ENCODE measurements around the gene PRRX1. TPM values are rescaled to one million over a fixed set of nuclear protein-coding genes. Genes with fewer than 3 reads are reported as not detected.

PRRX1 gene
- total and polyA plus RNA-seq, 2 of the 13 experiments (the other 11 are each of a cell fraction or from before 2014, with no cell fraction given), result not detected

DNA sequence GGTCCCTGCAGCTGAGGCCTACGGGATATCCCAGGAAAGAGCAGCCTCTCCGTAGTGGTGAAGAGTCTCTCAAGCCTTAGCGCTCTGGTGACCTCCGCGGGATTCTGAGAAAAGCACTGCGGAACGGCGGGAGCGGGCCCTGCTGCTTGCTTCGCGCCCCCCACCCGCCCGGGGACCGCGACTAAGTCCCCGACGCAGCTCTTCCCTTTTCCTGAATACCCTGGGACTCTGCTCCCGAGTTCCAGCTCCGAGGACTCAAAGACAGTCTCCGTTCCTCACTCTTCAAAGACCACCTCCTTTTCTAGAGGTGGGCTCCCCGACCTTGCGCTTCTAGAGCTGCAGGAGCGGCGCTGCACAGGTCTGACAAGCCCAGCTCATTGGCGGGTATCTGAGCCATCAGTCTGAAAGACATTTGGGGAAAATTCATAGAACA, 3.6 kb upstream of the PRRX1 start (continued):
- TF ChIP-seq, protein P1, sequence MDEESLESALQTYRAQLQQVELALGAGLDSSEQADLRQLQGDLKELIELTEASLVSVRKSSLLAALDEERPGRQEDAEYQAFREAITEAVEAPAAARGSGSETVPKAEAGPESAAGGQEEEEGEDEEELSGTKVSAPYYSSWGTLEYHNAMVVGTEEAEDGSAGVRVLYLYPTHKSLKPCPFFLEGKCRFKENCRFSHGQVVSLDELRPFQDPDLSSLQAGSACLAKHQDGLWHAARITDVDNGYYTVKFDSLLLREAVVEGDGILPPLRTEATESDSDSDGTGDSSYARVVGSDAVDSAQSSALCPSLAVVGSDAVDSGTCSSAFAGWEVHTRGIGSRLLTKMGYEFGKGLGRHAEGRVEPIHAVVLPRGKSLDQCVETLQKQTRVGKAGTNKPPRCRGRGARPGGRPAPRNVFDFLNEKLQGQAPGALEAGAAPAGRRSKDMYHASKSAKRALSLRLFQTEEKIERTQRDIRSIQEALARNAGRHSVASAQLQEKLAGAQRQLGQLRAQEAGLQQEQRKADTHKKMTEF (CRISPR knock-in tag; IDR thresholded peaks at IDR 0.05), result no peak
- TF ChIP-seq ZNF264 (CRISPR knock-in tag; IDR thresholded peaks at IDR 0.05), result no peak
- TF ChIP-seq ZNF670 (CRISPR knock-in tag; IDR thresholded peaks at IDR 0.05; ENCODE audit: borderline replicate concordance), result no peak
- no peak for TF ChIP-seq MBNL3 (CRISPR knock-in tag; conservative IDR thresholded peaks at IDR 0.05)
- TF ChIP-seq MAFG (CRISPR knock-in tag; IDR thresholded peaks at IDR 0.05), result no peak
- TF ChIP-seq HDAC1 (CRISPR knock-in tag; IDR thresholded peaks at IDR 0.05), result no peak

DNA sequence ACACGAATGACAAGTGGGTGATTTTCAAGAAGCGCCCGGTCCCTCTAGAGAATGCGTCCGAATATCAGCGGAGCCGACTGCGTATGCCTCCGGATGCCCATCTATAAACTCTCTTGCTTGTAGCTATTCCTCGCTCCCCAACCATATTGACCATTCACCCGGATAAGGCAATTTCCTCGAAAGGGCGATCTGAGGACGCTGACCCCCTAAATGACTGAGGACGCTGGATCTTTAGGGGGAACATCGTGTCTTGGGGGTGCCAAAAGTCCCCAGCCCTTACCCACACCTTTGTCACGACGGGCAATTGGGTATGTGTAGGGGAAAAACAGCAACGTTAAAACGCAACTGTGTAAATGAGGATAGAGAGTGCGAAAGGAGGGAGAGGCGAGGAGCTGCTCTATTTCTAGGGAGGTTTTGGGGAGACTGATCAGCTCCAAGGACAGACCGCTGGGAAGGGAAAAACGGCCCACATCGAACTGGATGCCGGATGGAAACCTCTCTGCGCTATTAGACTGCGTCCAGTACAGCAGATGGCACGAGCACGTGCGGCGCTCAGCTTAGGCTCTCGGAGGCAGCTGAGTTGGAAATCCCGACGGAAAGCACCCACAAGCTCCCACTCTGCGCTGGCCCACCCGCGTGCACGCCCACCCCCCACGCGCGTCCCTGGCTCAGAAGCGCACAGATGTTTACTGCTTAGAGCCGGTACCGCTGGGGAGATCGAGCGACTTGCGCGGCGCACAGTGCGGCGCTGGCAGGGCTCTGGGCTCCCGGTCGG, 2.9 kb upstream of the PRRX1 start:
- Histone ChIP-seq H3K4me2 (ENCODE audit: low read depth, low read length) (no peak overlapping the region), H3K9me3 (ENCODE audit: low read length) (no peaks in the 10 kb centered on the region), H3K79me2 (ENCODE audit: insufficient read depth, low read length) (no peaks in the 10 kb centered on the region), H3K9ac (ENCODE audit: insufficient read depth, low read depth, low read length) (no peak overlapping the region), H3K36me3 (replicated peaks in 1 of 2; ENCODE audit: control insufficient read depth in 1 of 2, insufficient read depth in 2 of 2, low read length in 2 of 2) (no peaks in the 10 kb centered on the region), H3K27ac (ENCODE audit: extremely low read length, insufficient read depth, low read length) (no peak overlapping the region), H4K20me1 (ENCODE audit: insufficient read depth, low read length) (no peaks in the 10 kb centered on the region), H3K4me3 (replicated peaks in 1 of 3; ENCODE audit: insufficient read depth in 1 of 3, low read depth in 2 of 3, low read length in 3 of 3) (no peak overlapping the region), H2AFZ (ENCODE audit: low read length) (no peak overlapping the region), H3K27me3 (ENCODE audit: control insufficient read depth in 1 of 2, insufficient read depth in 2 of 2, low read length in 2 of 2) (peaks cover 2 to 49% of the 10 kb centered on the region in 2 experiments; a peak in 3 of 5 replicates), H3K4me1 (ENCODE audit: insufficient read depth, low read length) (no peaks in the 10 kb centered on the region)
- ChIA-PET POLR2A (no interaction called here), CTCF (ENCODE audit: low intra/inter-chr PET ratio, low total read pairs) (no interaction called here)
- 51% methylated on average over 31 of the region's 54 CpGs for WGBS (ENCODE audit: low lambda C conversion rate)
- intact Hi-C loops (cut with micrococcal nuclease; ENCODE audit: unreplicated experiment) (no loop called here), in situ Hi-C loops (cut with HindIII; ENCODE audit: extremely low pct_ligation_motif_present, low pct_unique_long_range_greater_than_20kb) (no loop called here)
- DNase-seq (ENCODE audit: low spot score) (no peak), ATAC-seq (no peak), FAIRE-seq (no peak)
- no TSS peak for BruUV-seq (replicated peaks)
- TF ChIP-seq GLI4 (CRISPR knock-in tag; IDR thresholded peaks at IDR 0.05; ENCODE audit: borderline replicate concordance), result no peak
- no peak for TF ChIP-seq SAP130 (CRISPR knock-in tag; IDR thresholded peaks at IDR 0.05; ENCODE audit: low read depth)
- TF ChIP-seq, protein P2, sequence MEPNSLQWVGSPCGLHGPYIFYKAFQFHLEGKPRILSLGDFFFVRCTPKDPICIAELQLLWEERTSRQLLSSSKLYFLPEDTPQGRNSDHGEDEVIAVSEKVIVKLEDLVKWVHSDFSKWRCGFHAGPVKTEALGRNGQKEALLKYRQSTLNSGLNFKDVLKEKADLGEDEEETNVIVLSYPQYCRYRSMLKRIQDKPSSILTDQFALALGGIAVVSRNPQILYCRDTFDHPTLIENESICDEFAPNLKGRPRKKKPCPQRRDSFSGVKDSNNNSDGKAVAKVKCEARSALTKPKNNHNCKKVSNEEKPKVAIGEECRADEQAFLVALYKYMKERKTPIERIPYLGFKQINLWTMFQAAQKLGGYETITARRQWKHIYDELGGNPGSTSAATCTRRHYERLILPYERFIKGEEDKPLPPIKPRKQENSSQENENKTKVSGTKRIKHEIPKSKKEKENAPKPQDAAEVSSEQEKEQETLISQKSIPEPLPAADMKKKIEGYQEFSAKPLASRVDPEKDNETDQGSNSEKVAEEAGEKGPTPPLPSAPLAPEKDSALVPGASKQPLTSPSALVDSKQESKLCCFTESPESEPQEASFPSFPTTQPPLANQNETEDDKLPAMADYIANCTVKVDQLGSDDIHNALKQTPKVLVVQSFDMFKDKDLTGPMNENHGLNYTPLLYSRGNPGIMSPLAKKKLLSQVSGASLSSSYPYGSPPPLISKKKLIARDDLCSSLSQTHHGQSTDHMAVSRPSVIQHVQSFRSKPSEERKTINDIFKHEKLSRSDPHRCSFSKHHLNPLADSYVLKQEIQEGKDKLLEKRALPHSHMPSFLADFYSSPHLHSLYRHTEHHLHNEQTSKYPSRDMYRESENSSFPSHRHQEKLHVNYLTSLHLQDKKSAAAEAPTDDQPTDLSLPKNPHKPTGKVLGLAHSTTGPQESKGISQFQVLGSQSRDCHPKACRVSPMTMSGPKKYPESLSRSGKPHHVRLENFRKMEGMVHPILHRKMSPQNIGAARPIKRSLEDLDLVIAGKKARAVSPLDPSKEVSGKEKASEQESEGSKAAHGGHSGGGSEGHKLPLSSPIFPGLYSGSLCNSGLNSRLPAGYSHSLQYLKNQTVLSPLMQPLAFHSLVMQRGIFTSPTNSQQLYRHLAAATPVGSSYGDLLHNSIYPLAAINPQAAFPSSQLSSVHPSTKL (CRISPR knock-in tag; IDR thresholded peaks at IDR 0.05), result no peak
- TF ChIP-seq SALL2 (CRISPR knock-in tag; IDR thresholded peaks at IDR 0.05), result no peak
- TF ChIP-seq, protein P3, sequence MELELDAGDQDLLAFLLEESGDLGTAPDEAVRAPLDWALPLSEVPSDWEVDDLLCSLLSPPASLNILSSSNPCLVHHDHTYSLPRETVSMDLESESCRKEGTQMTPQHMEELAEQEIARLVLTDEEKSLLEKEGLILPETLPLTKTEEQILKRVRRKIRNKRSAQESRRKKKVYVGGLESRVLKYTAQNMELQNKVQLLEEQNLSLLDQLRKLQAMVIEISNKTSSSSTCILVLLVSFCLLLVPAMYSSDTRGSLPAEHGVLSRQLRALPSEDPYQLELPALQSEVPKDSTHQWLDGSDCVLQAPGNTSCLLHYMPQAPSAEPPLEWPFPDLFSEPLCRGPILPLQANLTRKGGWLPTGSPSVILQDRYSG (CRISPR knock-in tag; IDR thresholded peaks at IDR 0.05), result no peak

Measured in HepG2 (cell line).